H1 (cell line): ENCODE results near the gene TRAF5. TPM values are rescaled to one million over a fixed set of nuclear protein-coding genes. Genes with fewer than 3 reads are reported as not detected.

Source experiments
- CTCF ChIA-PET: fragments of 300-600 bp; sonication (Branson Sonifier 250); formaldehyde crosslinking; loops from one replicate; lab custom pipeline; 2021; ENCODE audit not compliant: partially characterized antibody; lab: Charles Lee
- POLR2A ChIA-PET: fragments of 300-600 bp; sonication (Branson Sonifier 250); formaldehyde crosslinking; loops from one replicate; lab custom pipeline; 2021; ENCODE audit warnings: inconsistent platforms; ENCODE audit not compliant: partially characterized antibody; lab: Charles Lee
- DNase-seq, 2 experiments: peaks; one replicate each; pipeline versions ENCODE4 v3.0.0 to v3.0.0-alpha.2; 2010 to 2022; ENCODE audit warnings: low spot score in 2 of 2, low read depth in 1 of 2, mixed read lengths in 1 of 2
- FAIRE-seq: peaks from 2 replicates; lab custom pipeline; 2011; peaks lifted over from hg19 to GRCh38; lab: Jason Lieb, UNC
- H2AFZ ChIP-seq: 2 replicates; pipeline ENCODE4 v1.8.1; 2012; ENCODE audit warnings: low read length, inconsistent platforms
- H2AK5ac ChIP-seq: 2 replicates; pipeline ENCODE4 v1.6.1; 2013; ENCODE audit warnings: low read depth, low read length
- H2BK120ac ChIP-seq: replicated peaks from 2 replicates; pipeline ENCODE3; 2013; ENCODE audit warnings: low read depth, low read length, inconsistent platforms
- H2BK12ac ChIP-seq: 2 replicates; pipeline ENCODE4 v1.6.1; 2013; ENCODE audit warnings: low read depth, low read length
- H2BK15ac ChIP-seq: 2 replicates; pipeline ENCODE4 v1.6.1; 2013; ENCODE audit warnings: low read length
- H2BK20ac ChIP-seq: 2 replicates; pipeline ENCODE4 v1.6.1; 2013; ENCODE audit warnings: low read length
- H2BK5ac ChIP-seq: 2 replicates; pipeline ENCODE4 v1.6.1; 2013; ENCODE audit warnings: low read depth, low read length
- H3K14ac ChIP-seq: 2 replicates; pipeline ENCODE4 v1.6.1; 2013; ENCODE audit warnings: inconsistent platforms; ENCODE audit not compliant: insufficient read length
- H3K18ac ChIP-seq: 2 replicates; pipeline ENCODE4 v1.6.1; 2013; ENCODE audit warnings: low read length; ENCODE audit errors: extremely low read depth
- H3K23ac ChIP-seq: 2 replicates; pipeline ENCODE4 v1.6.1; 2013; ENCODE audit warnings: inconsistent platforms; ENCODE audit not compliant: insufficient read length
- H3K23me2 ChIP-seq: 2 replicates; pipeline ENCODE4 v1.6.1; 2013; ENCODE audit warnings: low read depth, low read length
- H3K27ac ChIP-seq: 2 replicates; pipeline ENCODE4 v1.6.1; 2011; ENCODE audit warnings: low read depth, low read length, inconsistent platforms
- H3K27me3 ChIP-seq, 4 experiments: replicated peaks in 1 of 4; 1 replicate in 1 of 4; 2 replicates in 3 of 4; pipeline versions ENCODE4 v1.6.1 to v1.8.1; 2011 to 2013; ENCODE audit warnings: low read length in 3 of 4, mild to moderate bottlenecking in 3 of 4, inconsistent platforms in 2 of 4, mixed read lengths in 2 of 4, moderate library complexity in 1 of 4; ENCODE audit not compliant: control insufficient read depth in 3 of 4, insufficient read depth in 3 of 4; ENCODE audit errors: extremely low read depth in 1 of 4
- H3K36me3 ChIP-seq, 4 experiments: 2 replicates each; pipeline versions ENCODE4 v1.6.1 to v1.8.1; 2011 to 2013; ENCODE audit warnings: mild to moderate bottlenecking in 4 of 4, low read length in 3 of 4, moderate library complexity in 2 of 4, control low read depth in 1 of 4, inconsistent platforms in 1 of 4; ENCODE audit not compliant: insufficient read depth in 4 of 4, control insufficient read depth in 2 of 4
- H3K4ac ChIP-seq: replicated peaks from 2 replicates; pipeline ENCODE3; 2013; ENCODE audit warnings: low read length, low read depth, mixed read lengths, inconsistent platforms; ENCODE audit not compliant: insufficient read length
- H3K4me1 ChIP-seq, 4 experiments: replicated peaks in 1 of 4; 1 replicate in 1 of 4; 2 replicates in 3 of 4; pipeline versions ENCODE4 v1.6.1 to v1.8.1; 2011 to 2013; ENCODE audit warnings: low read length in 3 of 4, inconsistent platforms in 2 of 4, mixed read lengths in 1 of 4; ENCODE audit not compliant: insufficient read depth in 4 of 4, control insufficient read depth in 3 of 4
- H3K4me2 ChIP-seq, 2 experiments: 2 replicates each; pipeline versions ENCODE4 v1.6.1 to v1.8.1; 2011 to 2013; ENCODE audit warnings: low read depth in 2 of 2, low read length in 2 of 2, control low read depth in 1 of 2, inconsistent platforms in 1 of 2, mild to moderate bottlenecking in 1 of 2; ENCODE audit not compliant: insufficient read depth in 1 of 2
- H3K4me3 ChIP-seq, 4 experiments: fragments of 200-600, 300-600 bp in 1 of 4; sonication (generic), shearing (Covaris generic), sonication (Bioruptor Twin) in 1 of 4; 2 replicates each; pipeline versions ENCODE4 v1.5.1 to v1.8.1; 2011 to 2016; ENCODE audit warnings: low read length in 4 of 4, low read depth in 3 of 4, control low read depth in 2 of 4, inconsistent platforms in 2 of 4, mild to moderate bottlenecking in 2 of 4, mixed read lengths in 1 of 4, moderate library complexity in 1 of 4; ENCODE audit not compliant: insufficient read depth in 2 of 4; ENCODE audit errors: extremely low read depth in 1 of 4
- H3K56ac ChIP-seq: replicated peaks from 2 replicates; pipeline ENCODE3; 2013; ENCODE audit warnings: low read depth, mild to moderate bottlenecking, mixed read lengths, low read length, inconsistent platforms; ENCODE audit not compliant: insufficient read length
- H3K79me1 ChIP-seq: 2 replicates; pipeline ENCODE4 v1.6.1; 2013; ENCODE audit warnings: low read depth, low read length, control low read depth
- H3K79me2 ChIP-seq, 2 experiments: 2 replicates each; pipeline versions ENCODE4 v1.6.1 to v1.8.1; 2012 to 2013; ENCODE audit warnings: low read length in 2 of 2, mild to moderate bottlenecking in 2 of 2, inconsistent platforms in 1 of 2; ENCODE audit not compliant: insufficient read depth in 2 of 2, control insufficient read depth in 1 of 2
- H3K9ac ChIP-seq, 4 experiments: replicated peaks in 1 of 4; 1 replicate in 1 of 4; 2 replicates in 3 of 4; pipeline versions ENCODE4 v1.6.1 to v1.8.1; 2011 to 2013; ENCODE audit warnings: low read depth in 3 of 4, low read length in 3 of 4, control low read depth in 2 of 4, mild to moderate bottlenecking in 2 of 4, moderate library complexity in 2 of 4, inconsistent platforms in 1 of 4; ENCODE audit errors: extremely low read depth in 1 of 4
- H3K9me3 ChIP-seq, 2 experiments: 2 replicates each; pipeline versions ENCODE4 v1.6.1 to v1.8.1; 2012 to 2013; ENCODE audit warnings: mild to moderate bottlenecking in 2 of 2, moderate library complexity in 2 of 2, control low read depth in 1 of 2, inconsistent platforms in 1 of 2, low read depth in 1 of 2, low read length in 1 of 2, mixed read lengths in 1 of 2; ENCODE audit not compliant: insufficient read depth in 2 of 2
- H4K20me1 ChIP-seq, 2 experiments: replicated peaks in 1 of 2; 2 replicates each; pipeline versions ENCODE3 to v1.8.1; 2011 to 2013; ENCODE audit warnings: inconsistent platforms in 2 of 2, low read length in 2 of 2, mild to moderate bottlenecking in 1 of 2; ENCODE audit not compliant: insufficient read depth in 2 of 2, control insufficient read depth in 1 of 2
- H4K5ac ChIP-seq: 2 replicates; pipeline ENCODE4 v1.6.1; 2013; ENCODE audit warnings: low read length, low read depth, mixed read lengths, inconsistent platforms; ENCODE audit not compliant: insufficient read length
- H4K8ac ChIP-seq: 2 replicates; pipeline ENCODE4 v1.8.0; 2013; ENCODE audit warnings: mild to moderate bottlenecking, moderate library complexity, low read length, inconsistent platforms; ENCODE audit not compliant: insufficient read depth; ENCODE audit errors: extremely low read depth
- H4K91ac ChIP-seq: replicated peaks from 2 replicates; pipeline ENCODE3; 2013; ENCODE audit warnings: low read length, mixed read lengths, inconsistent platforms; ENCODE audit not compliant: insufficient read length
- BACH1 ChIP-seq: IDR thresholded peaks from 2 replicates; pipeline ENCODE4 v1.6.1; 2012; ENCODE audit warnings: low read length, improper control_type of control experiment
- BCL11A ChIP-seq, 2 experiments: IDR thresholded peaks; one replicate each; pipeline ENCODE4 v1.6.1; 2011; ENCODE audit warnings: low read depth in 2 of 2, low read length in 2 of 2, mild to moderate bottlenecking in 2 of 2
- CEBPB ChIP-seq: IDR thresholded peaks from 2 replicates; pipeline ENCODE4 v1.6.1; 2012; ENCODE audit warnings: low read depth, low read length
- FOSL1 ChIP-seq: IDR thresholded peaks from 2 replicates; pipeline ENCODE4 v1.6.1; 2011; ENCODE audit warnings: mild to moderate bottlenecking, low read depth, low read length, moderate library complexity; ENCODE audit not compliant: insufficient read depth
- JUN ChIP-seq: IDR thresholded peaks from 2 replicates; pipeline ENCODE4 v1.6.1; 2011; ENCODE audit warnings: low read depth, mild to moderate bottlenecking, improper control_type of control experiment, low read length
- POU5F1 ChIP-seq: IDR thresholded peaks from 2 replicates; pipeline ENCODE4 v1.6.1; 2011; ENCODE audit warnings: low read depth, mild to moderate bottlenecking, low read length, moderate library complexity
- RAD21 ChIP-seq, 2 experiments: IDR thresholded peaks in 1 of 2; conservative IDR thresholded peaks in 1 of 2; 2 replicates each; pipeline ENCODE4 v1.6.1; 2011; ENCODE audit warnings: low read depth in 2 of 2, low read length in 2 of 2, improper control_type of control experiment in 1 of 2, inconsistent platforms in 1 of 2, mild to moderate bottlenecking in 1 of 2, moderate library complexity in 1 of 2
- SIX5 ChIP-seq: IDR thresholded peaks from 2 replicates; pipeline ENCODE4 v1.6.1; 2011; ENCODE audit warnings: mild to moderate bottlenecking, low read depth, low read length
- TBP ChIP-seq: IDR thresholded peaks from 2 replicates; pipeline ENCODE4 v1.6.1; 2011; ENCODE audit warnings: low read depth, low read length, improper control_type of control experiment
- TEAD4 ChIP-seq: IDR thresholded peaks from 2 replicates; pipeline ENCODE4 v1.6.1; 2012; ENCODE audit warnings: low read depth, low read length, inconsistent platforms, mixed read lengths
- WGBS, 2 experiments: shearing (Covaris generic) in 1 of 2; methylation state at CpG; one replicate each; pipeline versions ENCODE4 v1.1.6 to v1.1.7; 2013 to 2015; ENCODE audit warnings: low lambda C conversion rate in 2 of 2, mixed read lengths in 2 of 2, inconsistent platforms in 1 of 2, low coverage in 1 of 2, missing lambda C conversion rate in 1 of 2; ENCODE audit not compliant: insufficient replicate concordance in 2 of 2, insufficient coverage in 1 of 2, insufficient read length in 1 of 2; ENCODE audit errors: extremely low coverage in 1 of 2, missing lambda C conversion rate in 1 of 2; 5-methylcytosine and 5-hydroxymethylcytosine counted together
- polyA plus RNA-seq, 7 experiments: library from polyadenylated mRNA; depleted of rRNA in 3 of 7; stranded (reverse) in 5 of 7; unstranded in 2 of 7; fragments of >200 nt in 5 of 7; fragments of 200-250 nt in 2 of 7; gene quantifications; 1 replicate in 5 of 7; 2 replicates in 1 of 7; 4 replicates in 1 of 7; pipeline versions ENCODE4 v1.2.1 to v1.2.3, GENCODE V29; 2011 to 2013; ENCODE audit warnings: missing spikeins in 2 of 7, mixed read lengths in 2 of 7
- total RNA-seq: library from RNA; stranded (reverse); fragmentation: NEBNext Ultra II Directional; extraction: Animal tissue kit (Norgen Biotek cat#: 25700); gene quantifications from 2 replicates; pipeline ENCODE4 v1.2.1, GENCODE V29; 2021
- TF ChIP-seq, protein P1 (sequence below): IDR thresholded peaks from 2 replicates; pipeline ENCODE4 v1.6.1; 2012; ENCODE audit warnings: inconsistent platforms
- TF ChIP-seq, protein P2 (sequence below): IDR thresholded peaks from 2 replicates; pipeline ENCODE4 v1.6.1; 2011; ENCODE audit warnings: low read depth, mild to moderate bottlenecking, low read length; ENCODE audit not compliant: insufficient read depth

TRAF5 gene
- total and polyA plus RNA-seq, 2 of the 8 experiments (the other 6 are each of a cell fraction or from before 2014, with no cell fraction given), result 13.0 to 17.1 TPM

DNA sequence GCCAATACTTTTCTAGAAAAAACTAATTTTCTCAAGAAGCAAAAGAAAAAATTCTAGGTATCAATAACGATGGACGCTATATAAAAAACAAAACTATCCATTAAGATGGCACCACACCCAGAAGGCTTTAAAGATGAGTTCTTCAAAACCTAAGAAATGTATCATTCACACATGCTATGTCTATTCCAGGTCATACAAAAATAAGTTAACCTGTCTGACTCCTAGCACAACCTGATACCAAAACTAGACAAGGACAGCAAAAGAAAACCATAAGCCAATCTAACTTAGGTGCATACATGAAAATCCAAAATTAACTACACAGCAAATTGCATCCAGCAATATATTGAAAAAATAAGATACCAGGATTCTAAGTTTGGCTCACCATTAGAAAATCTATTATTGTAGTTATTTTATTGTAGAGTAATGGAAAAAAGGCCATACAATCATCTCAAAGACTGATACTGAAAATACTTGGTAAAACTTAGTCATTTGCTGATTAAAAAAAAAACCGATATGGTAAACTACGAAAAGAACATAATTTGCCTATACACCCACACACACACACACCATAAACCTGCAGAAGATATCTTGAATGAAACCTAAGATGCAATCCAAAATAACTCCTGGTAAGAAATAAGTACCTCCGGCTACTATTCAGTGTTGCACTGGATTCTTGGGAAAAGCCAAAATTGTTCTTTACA is 55.0 kb downstream of the TRAF5 start:
- Histone ChIP-seq H3K23ac (no peak overlapping the region), H3K27ac (no peak overlapping the region), H3K4ac (no peak overlapping the region), H2AFZ (no peak overlapping the region), H4K91ac (no peak overlapping the region), H2BK15ac (no peak overlapping the region), H2BK20ac (no peak overlapping the region), H4K8ac (no peak overlapping the region), H3K23me2 (peaks cover 8% of the 10 kb centered on the region), H4K20me1 (no peaks in the 10 kb centered on the region), H3K9ac (no peak overlapping the region), H2AK5ac (no peak overlapping the region), H3K14ac (no peak overlapping the region), H3K9me3 (no peaks in the 10 kb centered on the region), H3K18ac (no peak overlapping the region), H2BK12ac (no peak overlapping the region), H3K27me3 (no peaks in the 10 kb centered on the region), H3K36me3 (no peaks in the 10 kb centered on the region), H2BK120ac (no peak overlapping the region), H3K79me1 (no peaks in the 10 kb centered on the region), H3K56ac (no peak overlapping the region), H3K4me2 (peak overlapping the region; percentile 66 to 82; a peak in 2 of 4 replicates), H4K5ac (no peak overlapping the region), H3K4me1 (peaks cover 0 to 10% (median 5%) of the 10 kb centered on the region in 4 experiments; a peak in 3 of 7 replicates), H3K79me2 (no peaks in the 10 kb centered on the region), H2BK5ac (no peak overlapping the region), H3K4me3 (peak overlapping the region in 2 of 4 experiments; percentile 60 to 66; a peak in 3 of 8 replicates)
- ChIA-PET POLR2A (interaction anchor here (1.0 to 1.6 kb wide), 3 partner anchors 19 to 123 kb away, joined by 3 to 4 read pairs (median 4); no protein-coding TSS in a partner anchor), CTCF (interaction anchor here (1.3 to 1.4 kb wide), 2 partner anchors 14 to 95 kb away, joined by 3 to 7 read pairs; no protein-coding TSS in a partner anchor)
- DNase-seq, result no peak
- FAIRE-seq, result no peak
- 89% methylated on average over 5 of the region's 5 CpGs; no CpG with 5 or more reads in 1 of the 2 experiments for WGBS, 2 experiments
- no peak for TF ChIP-seq FOSL1
- TF ChIP-seq RAD21 (IDR thresholded peaks at IDR 0.05 in 1 of 2, conservative IDR thresholded peaks at IDR 0.05 in 1 of 2; ENCODE audit: low read depth in 2 of 2, low read length in 2 of 2), result no peak
- TF ChIP-seq, protein P1, sequence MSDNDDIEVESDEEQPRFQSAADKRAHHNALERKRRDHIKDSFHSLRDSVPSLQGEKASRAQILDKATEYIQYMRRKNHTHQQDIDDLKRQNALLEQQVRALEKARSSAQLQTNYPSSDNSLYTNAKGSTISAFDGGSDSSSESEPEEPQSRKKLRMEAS, result no peak
- TF ChIP-seq, protein P2, sequence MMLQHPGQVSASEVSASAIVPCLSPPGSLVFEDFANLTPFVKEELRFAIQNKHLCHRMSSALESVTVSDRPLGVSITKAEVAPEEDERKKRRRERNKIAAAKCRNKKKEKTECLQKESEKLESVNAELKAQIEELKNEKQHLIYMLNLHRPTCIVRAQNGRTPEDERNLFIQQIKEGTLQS, result no peak
- no peak for TF ChIP-seq TEAD4
- TF ChIP-seq TBP, result no peak
- no peak for TF ChIP-seq SIX5
- no peak for TF ChIP-seq JUN
- no peak for TF ChIP-seq BACH1
- no peak for TF ChIP-seq POU5F1
- no peak for TF ChIP-seq BCL11A (IDR thresholded peaks at IDR 0.05; ENCODE audit: low read depth in 2 of 2, low read length in 2 of 2)
- TF ChIP-seq CEBPB, result no peak
